HEK293T (cell line): ENCODE data around the gene DVL1.

Experiments used
- CTCF ChIA-PET: fragments of 350-600 bp; formaldehyde crosslinking; extraction: SDS; loops from one replicate; lab custom pipeline; 2021; ENCODE audit warnings: antibody characterized with exemption, inconsistent platforms; lab: Yijun Ruan, JAX
- POLR2A ChIA-PET: fragments of 350-600 bp; formaldehyde crosslinking; extraction: SDS; loops from one replicate; lab custom pipeline; 2020; ENCODE audit warnings: antibody characterized with exemption, inconsistent platforms; lab: Yijun Ruan, JAX
- DNase-seq: peaks from one replicate; pipeline ENCODE4 v3.0.0; 2012; ENCODE audit warnings: mixed read lengths; ENCODE audit errors: extremely low spot score
- ARNT ChIP-seq: fragments of 450-650 bp; IDR thresholded peaks from 2 replicates; pipeline ENCODE4 v1.6.1; 2017; ENCODE audit warnings: mild to moderate bottlenecking
- BHLHE40 ChIP-seq: fragments of 450-650 bp; IDR thresholded peaks from 2 replicates; pipeline ENCODE4 v1.6.1; 2016; ENCODE audit warnings: mild to moderate bottlenecking, moderate library complexity, borderline replicate concordance
- CTBP1 ChIP-seq: fragments of 450-650 bp; IDR thresholded peaks from 2 replicates; pipeline ENCODE4 v1.6.1; 2016; ENCODE audit warnings: borderline replicate concordance
- ELF4 ChIP-seq: fragments of 450-650 bp; IDR thresholded peaks from 2 replicates; pipeline ENCODE4 v1.6.1; 2017; ENCODE audit warnings: antibody characterized with exemption
- FOXA1 ChIP-seq: fragments of 450-650 bp; IDR thresholded peaks from 2 replicates; pipeline ENCODE4 v1.6.1; 2016; ENCODE audit warnings: mild to moderate bottlenecking
- FOXK2 ChIP-seq: fragments of 450-650 bp; IDR thresholded peaks from 2 replicates; pipeline ENCODE4 v1.6.1; 2016; ENCODE audit warnings: mild to moderate bottlenecking
- FOXM1 ChIP-seq: fragments of 450-650 bp; IDR thresholded peaks from 2 replicates; pipeline ENCODE4 v1.6.1; 2017; ENCODE audit warnings: mild to moderate bottlenecking, borderline replicate concordance
- HDGF ChIP-seq: fragments of 450-650 bp; IDR thresholded peaks from 2 replicates; pipeline ENCODE4 v1.6.1; 2017; ENCODE audit warnings: antibody characterized with exemption, borderline replicate concordance
- L3MBTL2 ChIP-seq: fragments of 450-650 bp; conservative IDR thresholded peaks from 2 replicates; pipeline ENCODE4 v1.6.1; 2016; ENCODE audit warnings: mild to moderate bottlenecking
- LEF1 ChIP-seq: fragments of 450-650 bp; IDR thresholded peaks from 2 replicates; pipeline ENCODE4 v1.6.1; 2017; ENCODE audit warnings: mild to moderate bottlenecking, borderline replicate concordance
- NFRKB ChIP-seq: fragments of 450-650 bp; IDR thresholded peaks from 2 replicates; pipeline ENCODE4 v1.6.1; 2016; ENCODE audit warnings: mild to moderate bottlenecking, moderate library complexity
- PKNOX1 ChIP-seq: fragments of 450-650 bp; IDR thresholded peaks from 2 replicates; pipeline ENCODE4 v1.6.1; 2016
- SP1 ChIP-seq: fragments of 450-650 bp; IDR thresholded peaks from 2 replicates; pipeline ENCODE4 v1.6.1; 2017
- SUZ12 ChIP-seq: fragments of 450-650 bp; IDR thresholded peaks from 2 replicates; pipeline ENCODE4 v1.6.1; 2016; ENCODE audit warnings: mild to moderate bottlenecking
- TARDBP ChIP-seq: fragments of 450-650 bp; IDR thresholded peaks from 2 replicates; pipeline ENCODE4 v1.6.1; 2016
- ZNF384 ChIP-seq: fragments of 450-650 bp; IDR thresholded peaks from 2 replicates; pipeline ENCODE4 v1.6.1; 2016

Gene DVL1

GRCh38 chr1:1341549-1342021 is 7.6 kb downstream of the DVL1 start:
- no peak for DNase-seq
- ChIA-PET POLR2A (no interaction called here), CTCF (no interaction called here)
- TF ChIP-seq NFRKB (no peak), PKNOX1 (no peak), BHLHE40 (no peak), ZNF384 (no peak), CTBP1 (no peak), SP1 (no peak)

DNA sequence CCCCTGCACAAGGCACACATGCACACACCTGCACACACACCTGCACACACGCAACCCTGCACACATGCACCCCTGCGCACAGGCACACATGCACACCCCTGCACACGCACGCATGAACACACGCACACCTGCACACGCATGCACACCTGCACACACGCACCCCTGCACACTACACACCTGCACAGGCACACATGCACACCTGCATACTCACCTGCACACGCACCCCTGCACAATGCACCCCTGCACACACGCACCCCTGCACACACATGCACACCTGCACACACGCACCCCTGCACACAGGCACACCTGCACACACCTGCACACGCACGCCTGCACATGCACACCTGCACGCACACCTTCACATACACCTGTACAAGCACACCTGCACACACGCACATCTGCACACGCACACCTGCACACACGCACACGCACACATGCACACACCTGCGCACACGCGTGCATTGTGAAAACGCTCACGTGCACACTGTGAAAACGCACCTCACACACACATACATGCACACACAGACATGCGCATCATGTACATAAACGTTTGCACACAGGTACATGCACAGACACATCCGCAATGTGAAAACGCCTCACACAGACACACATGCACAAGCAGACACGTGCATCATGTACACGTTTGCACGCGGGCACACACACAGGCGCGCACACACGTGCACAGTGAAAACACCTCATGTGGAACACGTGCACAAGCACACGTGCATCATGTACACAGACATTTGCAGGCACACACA is 8.2 kb downstream of the DVL1 start:
- TF ChIP-seq TARDBP (peak; percentile 66), BHLHE40 (no peak)
- no peak for DNase-seq
- ChIA-PET CTCF (no interaction called here), POLR2A (no interaction called here)

DNA sequence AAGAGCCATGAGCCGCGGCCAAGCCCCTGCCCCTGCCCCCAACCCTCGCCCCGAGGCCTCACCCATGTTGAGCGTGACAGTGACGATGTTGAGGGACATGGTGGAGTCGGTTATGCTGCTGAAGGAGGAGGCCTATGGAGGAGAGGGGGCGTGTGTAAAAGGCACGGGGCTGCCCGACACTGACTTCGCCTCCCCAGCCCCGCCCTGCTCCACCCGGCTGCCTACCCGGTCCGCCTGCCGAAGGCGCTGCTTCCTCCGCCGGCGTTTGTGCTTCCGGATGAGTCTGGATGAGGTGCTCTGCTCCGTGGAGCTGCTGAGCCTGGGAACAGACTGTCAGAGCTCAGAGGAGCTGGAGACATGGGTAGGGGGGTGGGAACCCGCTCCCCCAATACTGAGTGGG is 9.0 kb downstream of the DVL1 start:
- CTCF ChIA-PET, result no interaction called here
- TF ChIP-seq ELF4, result no peak
- TF ChIP-seq CTBP1, result no peak
- no peak for TF ChIP-seq FOXK2
- no peak for TF ChIP-seq ZNF384
- TF ChIP-seq SP1, result no peak
- TF ChIP-seq FOXM1, result no peak
- DNase-seq, result no peak
- POLR2A ChIA-PET, result no interaction called here

DNA sequence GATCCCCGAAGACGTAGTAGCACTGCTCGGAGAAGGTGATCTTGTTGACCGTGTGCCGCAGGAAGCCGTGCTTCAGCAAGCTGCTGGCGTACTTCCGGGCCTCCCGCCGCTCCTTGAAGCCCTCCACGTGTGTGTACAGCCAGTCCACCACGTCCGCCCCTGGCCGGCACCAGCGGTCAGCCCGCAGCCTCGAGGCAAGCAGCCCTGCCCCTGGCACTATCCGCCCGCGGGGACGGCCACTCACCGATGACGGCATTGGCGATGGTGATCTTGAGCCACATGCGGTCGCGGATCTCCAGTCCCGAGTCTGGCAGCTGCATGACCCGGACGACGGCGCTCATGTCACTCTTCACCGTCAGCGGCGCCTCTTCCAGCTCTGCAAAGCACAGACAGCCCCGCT is 10.9 kb downstream of the DVL1 start:
- POLR2A ChIA-PET, result interaction anchor here (1.1 kb wide), 1 partner anchor 10 kb away, joined by 3 read pairs; no protein-coding TSS in a partner anchor

GRCh38 chr1:1337793-1338147 is 11.4 kb downstream of the DVL1 start:
- CTCF ChIA-PET, result no interaction called here
- POLR2A ChIA-PET, result interaction anchor here (1.1 kb wide), 1 partner anchor 10 kb away, joined by 3 read pairs; no protein-coding TSS in a partner anchor
- DNase-seq, result peak; percentile 61
- TF ChIP-seq TARDBP, result no peak
- no peak for TF ChIP-seq BHLHE40
- no peak for TF ChIP-seq L3MBTL2
- no peak for TF ChIP-seq NFRKB
- no peak for TF ChIP-seq ZNF384
- no peak for TF ChIP-seq CTBP1
- no peak for TF ChIP-seq LEF1
- no peak for TF ChIP-seq FOXA1
- TF ChIP-seq SP1, result no peak
- TF ChIP-seq ARNT, result no peak
- TF ChIP-seq PKNOX1, result no peak
- TF ChIP-seq FOXK2, result no peak
- TF ChIP-seq SUZ12, result no peak
- TF ChIP-seq HDGF, result no peak
- TF ChIP-seq FOXM1, result no peak

More for the DNA sequence above, 10.9 kb downstream of the DVL1 start:
- no peak for DNase-seq
- TF ChIP-seq FOXK2, result no peak
- TF ChIP-seq FOXA1, result no peak
- no peak for TF ChIP-seq SUZ12
- TF ChIP-seq ZNF384, result no peak
- TF ChIP-seq HDGF, result no peak
- TF ChIP-seq LEF1, result no peak
- no peak for TF ChIP-seq CTBP1
- no peak for TF ChIP-seq ARNT
- no peak for TF ChIP-seq SP1
- no peak for TF ChIP-seq NFRKB
- TF ChIP-seq PKNOX1, result no peak
- no peak for TF ChIP-seq L3MBTL2
- no peak for TF ChIP-seq ELF4
- TF ChIP-seq TARDBP, result no peak
- no peak for TF ChIP-seq FOXM1
- no peak for TF ChIP-seq BHLHE40
- CTCF ChIA-PET, result no interaction called here

GRCh38 chr1:1336931-1337792 is 12.1 kb downstream of the DVL1 start:
- CTCF ChIA-PET, result no interaction called here
- no peak for DNase-seq
- POLR2A ChIA-PET, result interaction anchor here (0.9 to 1.1 kb wide), 2 partner anchors 10 to 11 kb away, joined by 3 to 4 read pairs; no protein-coding TSS in a partner anchor
- TF ChIP-seq LEF1 (no peak), SUZ12 (no peak), L3MBTL2 (no peak), FOXM1 (no peak)
